ENCODE measurements around the gene C19orf38. TPM values are rescaled to one million over a fixed set of nuclear protein-coding genes. Genes with fewer than 3 reads are reported as not detected.
A peak's percentile ranks its signal among the peaks of the same experiment; 100 is the strongest.

The C19orf38 gene
- total and polyA plus RNA-seq, 8 donors = 0.31 to 1.00 (median 0.75) TPM; not detected in 1

DNA sequence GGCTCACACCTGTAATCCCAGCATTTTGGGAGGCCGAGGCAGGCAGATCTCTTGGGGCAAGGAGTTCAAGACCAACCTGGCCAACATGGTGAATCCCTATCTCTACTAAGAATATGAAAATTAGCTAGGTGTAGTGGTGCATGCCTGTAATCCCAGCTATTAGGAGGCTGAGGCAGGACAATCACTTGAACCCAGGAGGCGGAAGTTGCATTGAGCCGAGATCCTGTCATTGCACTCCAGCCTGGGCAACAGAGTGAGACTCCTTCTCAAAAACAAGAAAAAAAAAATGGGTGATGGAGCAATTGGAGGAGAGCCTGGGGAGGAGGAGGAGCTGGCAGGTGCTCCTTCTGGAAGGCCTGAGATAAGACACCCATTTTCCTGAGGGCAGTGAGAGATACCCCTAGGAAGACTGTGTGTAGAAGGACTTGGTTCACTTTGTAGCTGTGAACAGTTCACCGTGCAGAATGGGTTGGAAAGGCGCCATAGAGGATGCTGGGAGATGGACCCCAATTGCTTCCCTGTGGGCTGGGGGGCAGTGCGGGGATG is 14.4 kb downstream of the C19orf38 start:
- no peak for FAIRE-seq
- Histone ChIP-seq H3K36me3 (no peaks in the 10 kb centered on the region), H3K27ac (peak overlapping the region in 2 of 4 donors; percentile 58 to 67), H3K4me1 (peaks cover 0 to 6% (median 0%) of the 10 kb centered on the region in 3 donors), H3K27me3 (no peaks in the 10 kb centered on the region), H3K4me3 (peak overlapping the region in 1 of 4 donors; percentile 5), H3K9me3 (no peaks in the 10 kb centered on the region)
- TF ChIP-seq, protein P1, sequence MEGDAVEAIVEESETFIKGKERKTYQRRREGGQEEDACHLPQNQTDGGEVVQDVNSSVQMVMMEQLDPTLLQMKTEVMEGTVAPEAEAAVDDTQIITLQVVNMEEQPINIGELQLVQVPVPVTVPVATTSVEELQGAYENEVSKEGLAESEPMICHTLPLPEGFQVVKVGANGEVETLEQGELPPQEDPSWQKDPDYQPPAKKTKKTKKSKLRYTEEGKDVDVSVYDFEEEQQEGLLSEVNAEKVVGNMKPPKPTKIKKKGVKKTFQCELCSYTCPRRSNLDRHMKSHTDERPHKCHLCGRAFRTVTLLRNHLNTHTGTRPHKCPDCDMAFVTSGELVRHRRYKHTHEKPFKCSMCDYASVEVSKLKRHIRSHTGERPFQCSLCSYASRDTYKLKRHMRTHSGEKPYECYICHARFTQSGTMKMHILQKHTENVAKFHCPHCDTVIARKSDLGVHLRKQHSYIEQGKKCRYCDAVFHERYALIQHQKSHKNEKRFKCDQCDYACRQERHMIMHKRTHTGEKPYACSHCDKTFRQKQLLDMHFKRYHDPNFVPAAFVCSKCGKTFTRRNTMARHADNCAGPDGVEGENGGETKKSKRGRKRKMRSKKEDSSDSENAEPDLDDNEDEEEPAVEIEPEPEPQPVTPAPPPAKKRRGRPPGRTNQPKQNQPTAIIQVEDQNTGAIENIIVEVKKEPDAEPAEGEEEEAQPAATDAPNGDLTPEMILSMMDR (IDR thresholded peaks at IDR 0.05) = no peak
- 83 to 84% methylated on average over 6 of the region's 6 CpGs for WGBS, 2 donors
- ATAC-seq = no peak
- no peak for DNase-seq
- intact Hi-C loops (cut with DNase I) = loop anchor here in 1 of 3 donors (10.0 kb wide), 1 partner anchor 148 kb away; the partner anchor contains the start of gene DNM2

DNA sequence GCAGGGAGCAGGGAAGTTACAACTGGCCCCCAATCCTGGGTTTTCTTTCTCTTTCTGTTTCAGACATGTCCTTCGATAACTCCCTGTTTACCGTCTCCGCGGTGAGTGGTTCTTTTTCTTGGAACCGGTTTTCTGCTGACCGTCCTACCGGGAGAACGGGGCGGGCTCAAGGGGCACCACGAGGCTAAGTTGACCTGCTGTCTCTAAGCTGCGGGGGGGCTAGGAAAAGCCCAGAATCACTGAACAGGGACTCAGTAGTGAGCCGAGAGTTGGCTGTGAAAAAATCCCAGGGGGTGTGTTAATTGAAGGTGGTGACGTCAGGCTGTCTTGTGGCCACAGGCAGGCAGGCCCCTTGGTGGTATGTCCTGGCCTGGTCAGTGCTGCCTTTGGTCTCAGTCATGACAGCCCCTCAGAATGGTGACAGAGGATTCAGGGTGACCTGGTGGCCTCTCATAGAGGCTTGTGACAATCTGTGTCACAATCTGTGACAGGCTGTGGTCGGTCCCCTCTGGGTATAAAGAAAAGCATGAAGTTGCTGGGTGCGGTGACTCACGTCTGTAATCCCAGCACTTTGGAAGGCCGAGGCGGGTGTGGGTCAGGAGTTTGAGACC is 15.0 kb downstream of the C19orf38 start:
- 49 to 52% methylated on average over 18 of the region's 18 CpGs for WGBS, 2 donors
- H3K27me3 ChIP-seq = no peaks in the 10 kb centered on the region
- H3K9me3 ChIP-seq = no peaks in the 10 kb centered on the region
- ATAC-seq = peak; percentile 26 to 53 (median 40)
- peak overlapping the region in 1 of 4 donors; percentile 5 for H3K4me3 ChIP-seq
- TF ChIP-seq, protein P1 (IDR thresholded peaks at IDR 0.05) = no peak
- no peaks in the 10 kb centered on the region for H3K36me3 ChIP-seq
- H3K27ac ChIP-seq = peak overlapping the region in 2 of 4 donors; percentile 58 to 67
- intact Hi-C loops (cut with DNase I) = loop anchor here in 1 of 3 donors (10.0 kb wide), 1 partner anchor 148 kb away; the partner anchor contains the start of gene DNM2
- DNase-seq = peak in 2 of 6 donors; percentile 32 to 61
- FAIRE-seq = no peak
- peaks cover 0 to 6% (median 0%) of the 10 kb centered on the region in 3 donors for H3K4me1 ChIP-seq

DNA sequence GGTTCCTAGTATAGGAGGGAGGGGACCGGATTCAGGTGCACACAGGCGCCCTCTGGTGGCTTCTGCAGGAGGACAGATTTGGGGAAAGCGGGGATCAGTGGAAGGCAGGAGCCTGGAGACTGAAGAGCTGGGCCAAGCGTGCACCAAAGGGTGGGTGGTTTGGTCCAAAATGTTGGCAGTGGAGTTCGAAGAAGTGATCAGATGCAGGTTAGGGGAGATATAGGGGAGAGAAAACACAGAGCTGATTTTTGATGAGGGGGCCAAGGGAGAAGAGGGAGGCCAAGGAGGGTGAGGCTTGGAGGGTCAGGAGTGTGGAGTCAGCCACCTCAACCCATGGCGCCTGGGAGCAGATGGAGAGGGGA is 16.3 kb downstream of the C19orf38 start:
- H3K27ac ChIP-seq = peak overlapping the region in 1 of 4 donors; percentile 13
- TF ChIP-seq, protein P1 (IDR thresholded peaks at IDR 0.05) = peak; percentile 80 to 85 (median 82)
- H3K27me3 ChIP-seq = no peaks in the 10 kb centered on the region
- DNase-seq = peak; percentile 81 to 94 (median 89)
- no peaks in the 10 kb centered on the region for H3K36me3 ChIP-seq
- peak; percentile 86 to 91 (median 90) for ATAC-seq
- 7 to 12% methylated on average over 6 of the region's 6 CpGs for WGBS, 2 donors
- no peaks in the 10 kb centered on the region for H3K9me3 ChIP-seq
- peaks cover 0 to 6% (median 0%) of the 10 kb centered on the region in 3 donors for H3K4me1 ChIP-seq
- FAIRE-seq = no peak
- intact Hi-C loops (cut with DNase I) = loop anchor here in 1 of 3 donors (10.0 kb wide), 1 partner anchor 150 kb away; the partner anchor contains the start of gene DNM2
- H3K4me3 ChIP-seq = no peak overlapping the region

DNA sequence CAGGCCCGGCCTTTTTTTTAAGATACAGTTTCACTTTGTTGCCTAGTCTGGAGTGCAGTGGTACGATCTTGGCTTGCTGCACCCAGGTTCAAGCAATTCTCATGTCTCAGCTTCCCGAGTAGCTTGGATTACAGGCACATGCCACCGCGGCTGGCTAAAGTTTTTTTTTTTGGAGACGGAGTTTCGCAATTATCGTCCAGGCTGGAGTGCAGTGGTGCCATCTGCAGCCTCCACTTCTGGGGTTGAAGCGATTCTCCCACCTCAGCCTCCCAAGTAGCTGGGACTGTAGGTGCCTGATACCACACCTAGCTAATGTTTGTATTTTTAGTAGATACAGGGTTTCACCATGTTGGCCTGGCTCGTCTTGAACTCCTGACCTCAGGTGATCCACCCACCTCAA is 18.3 kb downstream of the C19orf38 start:
- WGBS, 2 donors = 89 to 90% methylated on average over 10 of the region's 10 CpGs
- H3K9me3 ChIP-seq = no peaks in the 10 kb centered on the region
- TF ChIP-seq, protein P1 (IDR thresholded peaks at IDR 0.05) = no peak
- H3K4me3 ChIP-seq = no peak overlapping the region
- H3K36me3 ChIP-seq = no peaks in the 10 kb centered on the region
- DNase-seq (no peak), ATAC-seq (no peak), FAIRE-seq (no peak)
- intact Hi-C loops (cut with DNase I) = loop anchor here in 1 of 3 donors (10.0 kb wide), 1 partner anchor 152 kb away; the partner anchor contains the start of gene DNM2
- H3K27ac ChIP-seq = no peak overlapping the region
- peaks cover 0 to 6% (median 0%) of the 10 kb centered on the region in 3 donors for H3K4me1 ChIP-seq
- H3K27me3 ChIP-seq = no peaks in the 10 kb centered on the region
